ENCODE data around the gene MAP1B.

- TF ChIP-seq LEF1 (IDR thresholded peaks at IDR 0.05; ENCODE audit: borderline replicate concordance): no peak
- TF ChIP-seq PKNOX1 (IDR thresholded peaks at IDR 0.05): no peak
- no peak for TF ChIP-seq FOXK2 (IDR thresholded peaks at IDR 0.05)
- TF ChIP-seq TARDBP (IDR thresholded peaks at IDR 0.05): no peak
- TF ChIP-seq SP1 (IDR thresholded peaks at IDR 0.05): no peak
Measured at GRCh38 chr5:72167804-72168203, 60.5 kb downstream of the MAP1B start.
